DOHH2 (cell line): ENCODE data around the gene RNF123.
"Not testable (repeated sequence)": the region's sequence is repeated elsewhere in the genome, so short reads cannot be mapped to it uniquely, and the experiment has no call there.

ENCODE experiments used
- EZH2phosphoT487 ChIP-seq: fragments of 200-600 bp; sonication (generic); IDR thresholded peaks from 2 replicates; pipeline ENCODE4 v1.6.1; 2017; ENCODE audit warnings: borderline replicate concordance, mild to moderate bottlenecking, antibody characterized with exemption, low read length, moderate library complexity, mixed read lengths
- TF ChIP-seq, protein P1 (sequence below): fragments of 200-600 bp; sonication (generic); IDR thresholded peaks from one replicate; pipeline ENCODE4 v1.5.1; 2014; ENCODE audit warnings: antibody characterized with exemption, mild to moderate bottlenecking, low read depth, low read length; ENCODE audit not compliant: poor library complexity, severe bottlenecking

DNA sequence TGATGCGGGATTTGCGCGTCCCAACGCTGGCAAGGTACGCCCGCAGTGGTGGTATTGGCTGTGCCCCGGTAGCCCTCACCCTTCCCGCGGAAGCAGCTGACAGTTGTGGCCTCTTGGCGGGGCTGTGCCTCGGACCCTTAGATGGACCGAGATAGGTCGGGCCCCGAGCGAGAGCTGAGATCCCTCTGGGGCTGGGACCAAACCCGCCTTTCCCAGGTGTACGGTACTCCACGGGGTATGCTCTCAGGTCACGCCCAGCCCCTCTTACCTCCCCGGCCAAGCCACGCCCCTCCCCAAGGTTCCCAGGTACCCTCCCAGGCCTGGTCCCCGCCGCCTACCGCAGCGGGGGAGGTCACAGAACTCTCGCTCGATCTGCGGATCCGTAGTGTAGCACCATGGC lies 3.0 kb upstream of the RNF123 start:
- TF ChIP-seq, protein P1, sequence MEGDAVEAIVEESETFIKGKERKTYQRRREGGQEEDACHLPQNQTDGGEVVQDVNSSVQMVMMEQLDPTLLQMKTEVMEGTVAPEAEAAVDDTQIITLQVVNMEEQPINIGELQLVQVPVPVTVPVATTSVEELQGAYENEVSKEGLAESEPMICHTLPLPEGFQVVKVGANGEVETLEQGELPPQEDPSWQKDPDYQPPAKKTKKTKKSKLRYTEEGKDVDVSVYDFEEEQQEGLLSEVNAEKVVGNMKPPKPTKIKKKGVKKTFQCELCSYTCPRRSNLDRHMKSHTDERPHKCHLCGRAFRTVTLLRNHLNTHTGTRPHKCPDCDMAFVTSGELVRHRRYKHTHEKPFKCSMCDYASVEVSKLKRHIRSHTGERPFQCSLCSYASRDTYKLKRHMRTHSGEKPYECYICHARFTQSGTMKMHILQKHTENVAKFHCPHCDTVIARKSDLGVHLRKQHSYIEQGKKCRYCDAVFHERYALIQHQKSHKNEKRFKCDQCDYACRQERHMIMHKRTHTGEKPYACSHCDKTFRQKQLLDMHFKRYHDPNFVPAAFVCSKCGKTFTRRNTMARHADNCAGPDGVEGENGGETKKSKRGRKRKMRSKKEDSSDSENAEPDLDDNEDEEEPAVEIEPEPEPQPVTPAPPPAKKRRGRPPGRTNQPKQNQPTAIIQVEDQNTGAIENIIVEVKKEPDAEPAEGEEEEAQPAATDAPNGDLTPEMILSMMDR: not testable (repeated sequence)
- TF ChIP-seq EZH2phosphoT487: not testable (repeated sequence)
